GM19240 (cell line): ENCODE results near the gene CFAP74.
"Not testable (repeated sequence)": the region's sequence is repeated elsewhere in the genome, so short reads cannot be mapped to it uniquely, and the experiment has no call there.

Experiments used
- DNase-seq: peaks from one replicate; pipeline ENCODE4 v3.0.0; 2011; ENCODE audit warnings: low spot score; ENCODE audit not compliant: insufficient read length

CFAP74 gene

GRCh38 chr1:1899266-1899966 lies 104.2 kb downstream of the CFAP74 start:
- DNase-seq = no peak

GRCh38 chr1:1898246-1898933 lies 105.2 kb downstream of the CFAP74 start:
- no peak for DNase-seq

DNA sequence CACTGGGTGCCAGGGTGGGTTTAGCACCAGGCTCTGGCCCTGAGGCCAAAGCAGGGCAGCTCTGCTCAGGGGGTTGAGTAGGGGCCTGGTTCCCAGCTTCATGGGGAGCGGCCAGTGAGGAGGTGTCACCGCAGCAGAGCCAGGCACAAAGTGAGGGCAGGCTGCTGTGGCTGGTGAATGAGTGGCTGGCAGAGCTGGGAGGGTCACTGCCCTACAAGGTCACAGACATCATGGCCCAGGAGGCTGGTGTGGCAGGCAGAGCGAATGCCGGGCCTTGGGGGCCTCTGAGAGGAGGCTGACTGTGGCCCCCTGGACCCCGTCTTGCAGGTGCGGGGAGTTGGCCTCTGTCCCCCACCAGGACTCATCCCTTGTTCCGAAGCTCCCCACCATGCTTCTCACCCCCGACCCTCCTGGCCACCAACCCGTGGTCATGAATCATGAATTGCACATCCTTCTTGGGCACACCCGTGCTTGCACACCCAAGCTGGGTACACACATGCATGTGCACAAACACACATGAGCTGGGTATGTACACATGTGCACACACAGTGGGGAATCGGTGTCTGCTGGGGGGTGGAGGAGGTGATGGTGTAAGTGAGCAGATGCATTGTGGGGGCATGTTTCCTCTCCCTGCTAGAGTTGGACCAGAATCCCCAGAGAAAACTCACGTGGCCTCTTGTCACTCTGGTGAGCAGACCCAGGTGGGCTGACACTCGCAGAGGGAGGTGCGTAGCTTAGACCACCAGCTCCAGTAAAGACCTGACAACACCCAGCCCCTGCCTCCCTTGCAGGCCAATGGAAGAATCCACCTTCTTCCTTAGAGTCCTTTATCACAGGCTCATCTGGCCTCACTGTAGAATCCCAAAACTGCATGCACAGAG lies 107.9 kb downstream of the CFAP74 start:
- no peak for DNase-seq

DNA sequence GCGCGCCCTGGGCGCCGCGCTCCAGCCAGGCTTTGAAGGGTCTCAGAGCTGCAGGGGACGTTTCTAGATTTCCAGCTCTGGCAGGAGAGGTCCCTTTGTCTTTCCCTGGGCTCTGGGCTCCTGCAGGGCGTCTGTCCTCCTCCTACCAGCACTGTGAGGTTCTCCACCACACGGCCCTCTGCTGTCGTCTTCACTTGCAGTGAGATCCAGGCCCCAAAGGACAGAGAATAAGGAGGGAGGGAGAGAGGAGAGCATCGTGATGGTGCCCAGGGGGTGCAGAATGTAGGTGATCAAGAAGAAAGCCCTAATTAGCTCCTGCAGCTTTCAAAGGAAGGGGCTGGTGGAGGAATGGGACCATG lies 108.5 kb downstream of the CFAP74 start:
- no peak for DNase-seq

DNA sequence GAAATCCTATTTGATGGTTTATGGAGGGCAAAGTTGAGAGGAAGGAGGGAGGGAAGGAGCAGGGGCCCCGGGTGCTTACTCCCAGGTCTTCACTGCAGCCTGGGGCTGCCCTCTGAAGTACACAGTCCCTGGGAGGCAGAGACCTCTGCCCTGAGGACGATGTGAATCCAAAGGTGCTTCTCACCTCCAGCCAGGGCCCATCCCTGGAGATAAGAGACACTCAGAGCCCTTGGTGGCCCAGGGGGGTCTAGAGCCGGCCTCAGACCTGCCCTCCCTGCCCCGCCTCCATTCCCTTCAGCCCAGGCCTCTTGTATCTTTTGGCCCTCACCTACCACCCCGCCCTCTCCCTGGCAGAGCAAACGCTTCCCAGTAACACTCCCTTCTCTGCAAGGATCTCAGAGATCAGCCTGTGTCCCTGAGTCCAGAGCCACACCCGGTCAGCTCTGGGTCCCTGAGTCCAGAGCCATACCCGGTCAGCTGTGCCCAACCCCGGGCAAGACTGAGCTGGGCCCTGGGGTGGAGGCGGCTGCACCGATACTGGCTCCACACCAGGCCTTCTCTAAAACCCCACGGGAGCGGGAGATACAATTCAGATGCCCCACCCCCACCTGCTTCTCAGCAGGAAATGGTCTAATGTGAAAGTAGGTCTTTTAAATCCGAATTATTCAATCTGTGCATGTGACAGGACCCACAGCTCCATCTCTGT lies 109.1 kb downstream of the CFAP74 start:
- DNase-seq = no peak

DNA sequence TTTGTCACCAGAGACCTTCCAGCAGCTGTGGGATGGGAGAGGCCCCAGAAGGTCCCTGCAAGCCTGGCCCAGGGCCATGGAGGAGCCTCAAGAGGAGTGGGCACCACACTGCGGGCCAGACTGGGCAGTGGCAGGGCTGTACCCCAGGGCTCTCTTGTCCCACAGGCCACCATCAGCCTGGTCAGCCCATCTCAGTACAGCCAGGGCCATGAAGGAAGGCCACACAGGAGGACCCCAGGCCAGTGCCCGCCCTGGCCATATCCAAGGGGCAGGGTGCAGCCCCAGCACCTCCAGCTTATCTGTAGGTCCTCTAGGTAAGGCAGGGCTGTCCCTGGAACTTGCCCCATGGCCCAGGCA lies 109.6 kb downstream of the CFAP74 start:
- no peak for DNase-seq

- no peak for DNase-seq
Observed at GRCh38 chr1:1893291-1893985, 110.1 kb downstream of the CFAP74 start.

GRCh38 chr1:1892763-1893120 lies 110.8 kb downstream of the CFAP74 start:
- no peak for DNase-seq

GRCh38 chr1:1892079-1892762 lies 111.4 kb downstream of the CFAP74 start:
- no peak for DNase-seq

GRCh38 chr1:1891349-1892078 lies 112.1 kb downstream of the CFAP74 start:
- peak; percentile 59 for DNase-seq

- DNase-seq = peak; percentile 94
Observed at GRCh38 chr1:1890506-1891348, 112.9 kb downstream of the CFAP74 start, which contains the start of gene GNB1. TSS of gene GNB1 (minus strand) at chr1:1891087. CDS start at chr1:1825453, 65,634 bp downstream.

- peak; percentile 63 for DNase-seq
Observed at GRCh38 chr1:1889847-1890505, 113.6 kb downstream of the CFAP74 start.

DNA sequence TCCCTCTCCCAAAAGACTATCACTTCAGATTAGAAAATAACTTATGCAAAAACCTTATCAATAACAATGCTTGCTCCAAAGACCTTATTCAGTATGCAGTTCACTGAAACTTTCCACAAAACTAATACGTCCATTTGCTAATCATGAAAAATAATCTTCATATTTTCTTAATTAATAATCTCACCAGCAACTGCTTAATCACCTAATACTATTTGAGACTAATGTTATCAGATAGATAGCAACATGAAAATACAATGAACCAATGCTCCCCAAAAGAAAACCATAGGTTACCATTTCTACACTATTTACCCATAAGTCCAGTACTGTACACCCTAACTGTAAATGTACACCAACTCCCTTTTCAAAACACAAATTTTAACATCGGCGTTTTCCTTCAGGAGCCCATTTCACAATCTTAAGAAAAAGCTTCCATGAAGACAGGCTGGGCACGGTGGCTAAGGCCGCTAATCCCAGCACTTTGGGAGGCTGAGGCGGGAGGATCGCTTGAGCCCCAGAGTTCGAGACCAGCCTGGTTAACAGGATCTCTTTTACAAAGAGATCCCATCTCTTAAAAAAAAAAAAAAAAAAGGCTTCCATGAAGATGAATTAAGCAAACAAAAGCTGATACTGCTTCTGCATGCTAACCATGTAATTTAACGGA lies 114.4 kb downstream of the CFAP74 start:
- no peak for DNase-seq

- DNase-seq = not testable (repeated sequence)
Observed at GRCh38 chr1:1883890-1884289, 119.7 kb downstream of the CFAP74 start.

DNA sequence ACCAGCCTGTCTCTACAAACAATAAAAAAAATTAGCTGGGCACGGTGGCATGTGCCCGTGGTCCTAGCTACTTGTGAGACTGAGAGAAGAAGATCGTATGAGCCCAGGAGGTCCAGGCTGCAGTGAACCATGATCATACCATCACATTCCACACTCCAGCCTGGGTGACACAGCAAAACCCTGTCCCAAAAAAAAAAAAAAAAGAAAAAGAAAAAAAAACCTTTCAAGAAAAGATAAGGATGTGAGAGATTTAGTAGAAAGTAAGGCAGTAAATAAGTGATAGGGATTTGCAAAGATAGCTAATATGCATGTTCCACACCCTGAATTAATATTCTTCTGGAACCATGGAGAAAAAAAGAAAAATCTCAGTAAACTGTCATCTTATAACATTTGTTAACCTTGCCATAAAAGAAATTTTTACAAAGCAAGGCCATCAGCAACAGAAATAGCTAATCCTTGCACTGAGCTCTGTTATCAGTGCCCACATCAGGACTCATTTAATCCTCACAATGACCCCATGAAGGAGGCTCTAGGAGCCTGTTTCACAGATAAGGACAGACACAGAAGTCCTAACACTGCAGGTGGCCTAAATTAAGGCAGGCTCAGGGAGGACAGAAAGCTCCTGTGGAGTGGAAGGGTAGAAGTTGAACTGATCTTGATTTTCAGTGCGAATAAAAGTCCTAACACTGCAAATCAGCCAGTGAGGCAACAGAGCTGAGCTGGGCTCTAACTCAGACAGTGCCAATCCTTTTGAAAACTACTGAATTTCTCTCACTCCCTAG lies 120.3 kb downstream of the CFAP74 start:
- DNase-seq = no peak

DNA sequence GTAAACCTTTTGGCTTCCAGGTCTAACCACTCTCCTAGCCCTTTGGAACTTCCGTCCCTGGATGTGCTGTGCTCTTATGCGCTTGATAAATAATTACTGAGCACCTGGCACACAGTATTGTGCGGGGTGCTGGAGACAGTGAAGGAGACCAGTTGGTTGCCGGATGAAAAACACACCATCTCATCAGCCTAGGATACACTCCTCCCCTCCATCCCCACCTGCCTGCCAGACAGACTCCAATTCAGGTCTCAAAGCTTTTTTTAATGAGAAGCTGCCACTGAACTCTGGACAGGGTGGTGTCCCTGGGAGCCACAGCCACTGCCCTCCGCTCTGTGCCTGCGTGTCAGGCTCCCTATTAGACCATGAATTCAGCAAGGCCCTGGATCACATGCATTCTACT lies 121.9 kb downstream of the CFAP74 start:
- no peak for DNase-seq
